Endothelial cell (in vitro differentiated cells): ENCODE data around the gene RPL37. TPM values are rescaled to one million over a fixed set of nuclear protein-coding genes. Genes with fewer than 3 reads are reported as not detected.

Experiments
- DNase-seq: peaks from one replicate; pipeline ENCODE4 v3.0.0; 2021; ENCODE audit warnings: low spot score
- H3K27ac Mint-ChIP-seq: one replicate; pipeline ENCODE4 v1.8.0; 2021; ENCODE audit warnings: mixed read lengths, inconsistent platforms; ENCODE audit not compliant: unreplicated experiment
- H3K27me3 Mint-ChIP-seq: one replicate; pipeline ENCODE4 v1.8.0; 2021; ENCODE audit warnings: mild to moderate bottlenecking, moderate library complexity, mixed read lengths, inconsistent platforms; ENCODE audit not compliant: unreplicated experiment
- H3K36me3 Mint-ChIP-seq: one replicate; pipeline ENCODE4 v1.8.0; 2021; ENCODE audit warnings: mild to moderate bottlenecking, low read depth, mixed read lengths, inconsistent platforms; ENCODE audit not compliant: unreplicated experiment
- H3K4me1 Mint-ChIP-seq: one replicate; pipeline ENCODE4 v1.8.0; 2021; ENCODE audit warnings: mild to moderate bottlenecking, mixed read lengths, inconsistent platforms; ENCODE audit not compliant: unreplicated experiment
- H3K4me3 Mint-ChIP-seq: one replicate; pipeline ENCODE4 v1.8.0; 2021; ENCODE audit warnings: mild to moderate bottlenecking, mixed read lengths, inconsistent platforms; ENCODE audit not compliant: unreplicated experiment
- H3K9me3 Mint-ChIP-seq: one replicate; pipeline ENCODE4 v1.8.0; 2021; ENCODE audit warnings: mixed read lengths, inconsistent platforms; ENCODE audit not compliant: unreplicated experiment
- total RNA-seq: library from RNA; stranded (reverse); fragmentation: NEBNext Ultra II Directional; extraction: Animal tissue kit (Norgen Biotek cat#: 25700); gene quantifications from one replicate; pipeline ENCODE4 v1.2.1, GENCODE V29; 2021; ENCODE audit not compliant: unreplicated experiment
- TF ChIP-seq, protein P1 (sequence below): fragments of 200-600 bp; sonication (generic); IDR thresholded peaks from one replicate; pipeline ENCODE4 v1.5.0; 2021; ENCODE audit warnings: antibody characterized with exemption; ENCODE audit not compliant: unreplicated experiment

The RPL37 gene
- total RNA-seq, 1 donor from 2014 or later = 1,272 TPM

DNA sequence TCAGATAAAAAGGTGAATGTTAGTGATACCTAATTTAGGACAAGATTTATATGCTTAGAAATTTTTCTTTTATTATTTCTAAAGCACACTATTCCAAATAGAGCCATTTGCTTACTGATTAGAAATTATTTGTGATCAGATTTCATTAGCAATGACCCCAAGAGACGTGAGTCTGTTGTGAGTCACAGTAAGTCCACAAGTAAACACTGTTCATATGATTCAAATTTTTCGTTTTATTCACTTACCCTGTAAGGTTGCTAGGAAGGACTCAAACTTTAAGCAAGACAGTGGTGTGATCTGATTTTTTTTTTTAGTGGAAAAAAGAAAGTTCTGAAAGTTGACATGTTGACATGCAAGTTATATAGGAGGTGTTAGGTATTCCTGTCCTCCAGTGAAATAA, 7.3 kb upstream of the RPL37 start:
- H3K27me3 Mint-ChIP-seq = no peaks in the 10 kb centered on the region
- TF ChIP-seq, protein P1, sequence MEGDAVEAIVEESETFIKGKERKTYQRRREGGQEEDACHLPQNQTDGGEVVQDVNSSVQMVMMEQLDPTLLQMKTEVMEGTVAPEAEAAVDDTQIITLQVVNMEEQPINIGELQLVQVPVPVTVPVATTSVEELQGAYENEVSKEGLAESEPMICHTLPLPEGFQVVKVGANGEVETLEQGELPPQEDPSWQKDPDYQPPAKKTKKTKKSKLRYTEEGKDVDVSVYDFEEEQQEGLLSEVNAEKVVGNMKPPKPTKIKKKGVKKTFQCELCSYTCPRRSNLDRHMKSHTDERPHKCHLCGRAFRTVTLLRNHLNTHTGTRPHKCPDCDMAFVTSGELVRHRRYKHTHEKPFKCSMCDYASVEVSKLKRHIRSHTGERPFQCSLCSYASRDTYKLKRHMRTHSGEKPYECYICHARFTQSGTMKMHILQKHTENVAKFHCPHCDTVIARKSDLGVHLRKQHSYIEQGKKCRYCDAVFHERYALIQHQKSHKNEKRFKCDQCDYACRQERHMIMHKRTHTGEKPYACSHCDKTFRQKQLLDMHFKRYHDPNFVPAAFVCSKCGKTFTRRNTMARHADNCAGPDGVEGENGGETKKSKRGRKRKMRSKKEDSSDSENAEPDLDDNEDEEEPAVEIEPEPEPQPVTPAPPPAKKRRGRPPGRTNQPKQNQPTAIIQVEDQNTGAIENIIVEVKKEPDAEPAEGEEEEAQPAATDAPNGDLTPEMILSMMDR = no peak
- H3K4me1 Mint-ChIP-seq = peaks cover 8% of the 10 kb centered on the region
- no peak overlapping the region for H3K27ac Mint-ChIP-seq
- H3K4me3 Mint-ChIP-seq = no peak overlapping the region
- DNase-seq = no peak
- no peaks in the 10 kb centered on the region for H3K36me3 Mint-ChIP-seq
- no peaks in the 10 kb centered on the region for H3K9me3 Mint-ChIP-seq

DNA sequence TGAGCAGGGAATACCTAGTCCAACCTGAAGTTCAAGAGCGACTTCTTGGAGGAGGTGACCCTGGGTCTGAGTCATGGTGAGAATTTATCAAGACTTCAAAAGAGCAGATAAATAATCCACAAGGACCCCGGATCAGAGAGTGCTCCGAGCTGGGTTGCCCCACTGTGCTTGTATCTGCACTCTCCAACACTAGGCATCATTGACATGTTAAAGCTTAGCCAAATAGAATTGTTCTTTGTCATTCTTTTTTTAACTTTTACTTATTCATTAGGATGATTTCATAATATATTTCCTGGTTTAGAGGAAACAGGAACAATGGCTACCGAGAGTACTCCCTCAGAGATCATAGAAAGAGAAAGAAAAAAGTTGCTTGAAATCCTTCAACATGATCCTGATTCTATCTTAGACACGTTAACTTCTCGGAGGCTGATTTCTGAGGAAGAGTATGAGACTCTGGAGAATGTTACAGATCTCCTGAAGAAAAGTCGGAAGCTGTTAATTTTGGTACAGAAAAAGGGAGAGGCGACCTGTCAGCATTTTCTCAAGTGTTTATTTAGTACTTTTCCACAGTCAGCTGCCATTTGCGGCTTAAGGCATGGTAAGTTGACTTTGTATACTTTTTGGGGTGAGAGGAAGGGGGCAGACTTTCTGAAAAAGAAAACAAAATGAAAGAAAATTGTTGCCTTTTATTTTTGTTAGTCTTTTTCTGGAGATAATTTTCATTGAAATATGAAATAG, 6.2 kb upstream of the RPL37 start, which contains the start of gene CARD6:
TSS of gene CARD6 (plus strand) at position 300 of the 738 bp plus-strand sequence. CDS start at position 316, 16 bp downstream.
- peak within 1 kb of the TSS; percentile 76 for H3K4me3 Mint-ChIP-seq
- H3K27me3 Mint-ChIP-seq = peaks cover under 1% of the 10 kb centered on the region

DNA sequence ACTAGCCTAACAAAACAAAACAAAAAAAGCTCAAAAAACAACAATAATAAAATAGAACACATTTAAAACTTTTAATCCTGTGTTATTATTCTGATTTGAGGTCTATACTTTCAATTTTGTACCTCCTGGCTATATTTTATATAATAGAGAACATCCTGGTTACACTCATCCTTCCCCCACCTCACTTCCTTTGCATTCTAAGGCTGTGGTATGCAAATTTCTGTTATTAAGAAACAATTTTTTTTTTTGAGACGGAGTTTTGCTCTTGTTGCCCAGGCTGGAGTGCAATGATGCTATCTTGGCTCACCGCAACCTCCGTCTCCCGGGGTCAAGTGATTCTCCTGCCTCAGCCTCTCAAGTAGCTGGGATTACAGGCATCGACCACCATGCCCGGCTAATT, 3.1 kb upstream of the RPL37 start:
- Mint-ChIP-seq H3K9me3 (no peaks in the 10 kb centered on the region), H3K36me3 (peaks cover 14% of the 10 kb centered on the region), H3K4me1 (peaks cover 37% of the 10 kb centered on the region), H3K27me3 (peaks cover 16% of the 10 kb centered on the region), H3K4me3 (no peak overlapping the region), H3K27ac (no peak overlapping the region)
- no peak for DNase-seq
- TF ChIP-seq, protein P1 = no peak

More for the DNA sequence above, 6.2 kb upstream of the RPL37 start, which contains the start of gene CARD6:
- peak within 1 kb of the TSS; percentile 96 for H3K27ac Mint-ChIP-seq
- H3K36me3 Mint-ChIP-seq = no peaks in the 10 kb centered on the region
- H3K4me1 Mint-ChIP-seq = peaks cover 13% of the 10 kb centered on the region
- TF ChIP-seq, protein P1 = no peak
- H3K9me3 Mint-ChIP-seq = no peaks in the 10 kb centered on the region
- no peak for DNase-seq

DNA sequence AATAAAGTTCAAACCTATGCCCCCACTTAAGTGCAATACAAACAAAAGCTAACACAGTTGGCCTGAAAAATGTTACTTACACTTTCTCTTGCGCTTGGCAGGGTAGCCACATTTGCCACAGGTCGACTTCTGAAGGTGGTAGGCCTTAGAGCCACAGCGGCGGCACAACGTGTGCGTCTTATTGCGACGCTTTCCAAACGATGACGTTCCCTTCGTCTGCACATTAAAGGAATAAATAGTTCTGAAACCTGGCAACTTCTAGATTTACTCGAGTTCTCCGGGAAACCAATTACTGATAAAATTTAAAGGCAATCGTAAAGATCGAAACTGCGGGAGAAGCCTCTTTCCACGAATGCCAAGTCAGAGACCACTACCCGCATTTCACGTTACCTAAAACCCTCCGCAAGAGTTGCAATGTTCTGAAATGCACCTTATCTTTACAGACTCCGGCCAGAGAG, 602 bp downstream of the RPL37 start:
- peaks cover 45% of the 10 kb centered on the region for H3K36me3 Mint-ChIP-seq
- H3K27me3 Mint-ChIP-seq = peaks cover 16% of the 10 kb centered on the region
- TF ChIP-seq, protein P1 = no peak
- peak overlapping the region; percentile 95 for H3K27ac Mint-ChIP-seq
- no peaks in the 10 kb centered on the region for H3K9me3 Mint-ChIP-seq
- H3K4me1 Mint-ChIP-seq = peaks cover 42% of the 10 kb centered on the region
- DNase-seq = no peak
- H3K4me3 Mint-ChIP-seq = peak overlapping the region; percentile 99

DNA sequence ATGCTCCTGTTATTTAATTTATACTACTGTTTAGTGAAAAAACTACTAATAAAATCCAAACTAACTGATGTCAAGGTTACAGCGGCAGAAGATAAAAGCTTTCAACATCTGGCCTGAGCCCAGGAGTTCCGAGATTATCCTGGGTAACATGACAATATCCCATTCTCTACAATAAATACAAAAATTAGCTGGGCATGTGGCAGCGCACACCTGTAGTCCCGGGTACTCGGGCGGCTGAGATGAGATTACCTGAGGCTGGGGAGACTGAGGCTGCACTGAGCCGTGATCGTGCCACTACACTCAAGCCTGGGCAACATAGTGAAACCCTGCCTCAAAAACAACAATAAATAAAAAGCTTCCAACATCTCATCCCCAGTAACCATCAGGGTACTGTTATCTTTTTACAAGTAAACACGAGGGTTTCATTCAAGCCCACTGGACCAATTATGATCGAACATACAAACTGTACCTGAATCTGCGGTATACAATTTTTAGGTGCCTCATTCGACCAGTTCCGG, 1.3 kb downstream of the RPL37 start:
- Mint-ChIP-seq H3K4me1 (peaks cover 44% of the 10 kb centered on the region), H3K36me3 (peaks cover 52% of the 10 kb centered on the region), H3K9me3 (no peaks in the 10 kb centered on the region), H3K4me3 (peak overlapping the region; percentile 99), H3K27ac (peak overlapping the region; percentile 95), H3K27me3 (peaks cover 16% of the 10 kb centered on the region)
- no peak for DNase-seq
- TF ChIP-seq, protein P1 = no peak
